CD4-positive, CD25-positive, alpha-beta regulatory T cell (primary cell): Measurements from ENCODE around the gene WWP2. TPM values are rescaled to one million over a fixed set of nuclear protein-coding genes. Genes with fewer than 3 reads are reported as not detected.

Source experiments
- ATAC-seq, 2 donors: fragments of 150-1000 bp; cut with Tn5 transposase; one replicate each; pipeline ENCODE4 v1.10.0; 2021; ENCODE audit warnings: low read depth in 2 of 2, moderate number of reproducible peaks in 2 of 2, moderate library complexity in 1 of 2
- DNase-seq, 3 donors: peaks; one replicate each; pipeline versions ENCODE4 v3.0.0 to v3.0.0-alpha.2; 2012 to 2022; ENCODE audit warnings: mixed read lengths in 1 of 3
- H3K27ac ChIP-seq: one replicate; pipeline ENCODE4 v1.7.0; 2013; ENCODE audit warnings: mild to moderate bottlenecking, low read length; ENCODE audit not compliant: insufficient read depth, poor library complexity, severe bottlenecking
- H3K27me3 ChIP-seq: one replicate; pipeline ENCODE4 v1.7.0; 2013; ENCODE audit warnings: low read length; ENCODE audit not compliant: control insufficient read depth, insufficient read depth
- H3K36me3 ChIP-seq: one replicate; pipeline ENCODE4 v1.7.0; 2013; ENCODE audit warnings: mild to moderate bottlenecking, low read length, moderate library complexity; ENCODE audit not compliant: control insufficient read depth, insufficient read depth
- H3K4me1 ChIP-seq: 2 replicates; pipeline ENCODE4 v1.7.0; 2013; ENCODE audit warnings: mild to moderate bottlenecking, low read length; ENCODE audit not compliant: insufficient read depth, control insufficient read depth, poor library complexity, severe bottlenecking
- H3K4me3 ChIP-seq: one replicate; pipeline ENCODE4 v1.7.0; 2013; ENCODE audit warnings: low read depth, mild to moderate bottlenecking, low read length, moderate library complexity
- H3K9me3 ChIP-seq, 2 experiments: 1 replicate in 1 of 2; 2 replicates in 1 of 2; pipeline ENCODE4 v1.7.0; 2013; ENCODE audit warnings: low read length in 2 of 2, mild to moderate bottlenecking in 1 of 2, moderate library complexity in 1 of 2; ENCODE audit not compliant: control insufficient read depth in 2 of 2
- H3K27ac Mint-ChIP-seq, 3 donors: one replicate each; pipeline ENCODE4 v1.8.0; 2020 to 2022; ENCODE audit warnings: mild to moderate bottlenecking in 3 of 3, mixed read lengths in 3 of 3, moderate library complexity in 2 of 3
- H3K27me3 Mint-ChIP-seq: one replicate; pipeline ENCODE4 v1.8.0; 2022; ENCODE audit warnings: mild to moderate bottlenecking, mixed read lengths
- H3K36me3 Mint-ChIP-seq: one replicate; pipeline ENCODE4 v1.8.0; 2020; ENCODE audit warnings: mixed read lengths
- H3K4me1 Mint-ChIP-seq, 4 donors: one replicate each; pipeline ENCODE4 v1.8.0; 2020 to 2022; ENCODE audit warnings: mixed read lengths in 4 of 4, mild to moderate bottlenecking in 1 of 4
- H3K4me3 Mint-ChIP-seq, 4 donors: one replicate each; pipeline ENCODE4 v1.8.0; 2020 to 2022; ENCODE audit warnings: mild to moderate bottlenecking in 4 of 4, mixed read lengths in 4 of 4, moderate library complexity in 3 of 4
- H3K9me3 Mint-ChIP-seq, 7 donors: one replicate each; pipeline ENCODE4 v1.8.0; 2020 to 2022; ENCODE audit warnings: mixed read lengths in 7 of 7, mild to moderate bottlenecking in 3 of 7, moderate library complexity in 2 of 7
- polyA plus RNA-seq, 4 donors: library from polyadenylated mRNA; unstranded; fragments of 300-500 nt; fragmentation: Illumina TruSeq; gene quantifications; one replicate each; pipeline ENCODE4 v1.2.3, GENCODE V29; 2021
- total RNA-seq: library from RNA; stranded (reverse); gene quantifications from one replicate; pipeline ENCODE4 v1.2.3, GENCODE V29; 2022

WWP2 gene
- total and polyA plus RNA-seq, 5 donors from 2014 or later = 36.3 to 93.0 (median 41.5) TPM

DNA sequence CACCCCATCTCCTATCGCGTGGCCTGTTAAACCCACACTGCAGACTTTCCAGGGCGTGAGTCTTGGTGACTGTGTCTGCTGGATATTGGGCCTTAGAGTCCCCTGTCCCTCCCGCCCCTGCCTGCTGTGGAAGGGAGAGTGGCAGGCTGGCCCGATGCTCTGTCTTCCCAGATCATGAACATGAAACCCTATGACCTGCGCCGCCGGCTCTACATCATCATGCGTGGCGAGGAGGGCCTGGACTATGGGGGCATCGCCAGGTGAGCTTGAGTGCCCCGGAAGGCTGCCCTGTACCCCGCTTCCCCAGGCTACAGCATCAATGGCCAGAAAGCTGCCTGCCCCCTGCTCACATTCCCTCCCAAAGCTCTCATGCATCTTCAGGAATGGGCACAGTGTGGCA is 169.5 kb downstream of the WWP2 start:
- peaks cover 4% of the 10 kb centered on the region for H3K27me3 Mint-ChIP-seq
- H3K27ac Mint-ChIP-seq = no peak overlapping the region
- Histone ChIP-seq H3K27me3 (no peaks in the 10 kb centered on the region), H3K4me3 (no peak overlapping the region), H3K36me3 (peaks cover 67% of the 10 kb centered on the region), H3K9me3 (no peaks in the 10 kb centered on the region), H3K4me1 (no peaks in the 10 kb centered on the region), H3K27ac (no peak overlapping the region)
- H3K4me3 Mint-ChIP-seq = no peak overlapping the region
- DNase-seq (no peak), ATAC-seq (no peak)
- peaks cover 37% of the 10 kb centered on the region for H3K36me3 Mint-ChIP-seq
- peaks cover 0 to 5% (median 0%) of the 10 kb centered on the region in 4 donors for H3K4me1 Mint-ChIP-seq
- H3K9me3 Mint-ChIP-seq = no peaks in the 10 kb centered on the region

DNA sequence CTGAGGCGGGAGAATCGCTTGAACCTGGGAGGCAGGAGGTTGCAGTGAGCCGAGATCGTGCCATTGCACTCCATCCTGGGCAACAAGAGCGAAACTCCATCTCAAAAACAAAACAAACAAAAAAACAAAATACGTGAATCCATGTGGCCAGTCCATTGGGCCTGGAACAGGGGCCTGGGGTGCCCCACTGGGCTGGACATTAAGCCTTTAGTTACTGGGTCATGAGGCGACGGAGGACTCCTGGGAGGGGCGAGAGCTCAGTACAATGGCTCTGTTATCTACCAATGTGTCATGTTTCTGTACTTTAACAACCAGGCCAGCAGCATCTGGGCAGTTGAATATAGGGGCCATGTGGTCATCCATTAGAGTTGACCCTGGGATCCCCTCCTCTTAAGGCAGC is 170.1 kb downstream of the WWP2 start:
- peak overlapping the region in 1 of 3 donors; percentile 41 for H3K27ac Mint-ChIP-seq
- no peak overlapping the region for H3K27ac ChIP-seq
- H3K4me3 Mint-ChIP-seq = no peak overlapping the region
- H3K9me3 ChIP-seq = no peaks in the 10 kb centered on the region
- no peaks in the 10 kb centered on the region for H3K9me3 Mint-ChIP-seq
- H3K4me3 ChIP-seq = no peak overlapping the region
- H3K4me1 ChIP-seq = no peaks in the 10 kb centered on the region
- peaks cover 0 to 5% (median 0%) of the 10 kb centered on the region in 4 donors for H3K4me1 Mint-ChIP-seq
- peaks cover 67% of the 10 kb centered on the region for H3K36me3 ChIP-seq
- H3K27me3 ChIP-seq = no peaks in the 10 kb centered on the region
- H3K36me3 Mint-ChIP-seq = peaks cover 40% of the 10 kb centered on the region
- DNase-seq (no peak), ATAC-seq (no peak)
- peaks cover 4% of the 10 kb centered on the region for H3K27me3 Mint-ChIP-seq

DNA sequence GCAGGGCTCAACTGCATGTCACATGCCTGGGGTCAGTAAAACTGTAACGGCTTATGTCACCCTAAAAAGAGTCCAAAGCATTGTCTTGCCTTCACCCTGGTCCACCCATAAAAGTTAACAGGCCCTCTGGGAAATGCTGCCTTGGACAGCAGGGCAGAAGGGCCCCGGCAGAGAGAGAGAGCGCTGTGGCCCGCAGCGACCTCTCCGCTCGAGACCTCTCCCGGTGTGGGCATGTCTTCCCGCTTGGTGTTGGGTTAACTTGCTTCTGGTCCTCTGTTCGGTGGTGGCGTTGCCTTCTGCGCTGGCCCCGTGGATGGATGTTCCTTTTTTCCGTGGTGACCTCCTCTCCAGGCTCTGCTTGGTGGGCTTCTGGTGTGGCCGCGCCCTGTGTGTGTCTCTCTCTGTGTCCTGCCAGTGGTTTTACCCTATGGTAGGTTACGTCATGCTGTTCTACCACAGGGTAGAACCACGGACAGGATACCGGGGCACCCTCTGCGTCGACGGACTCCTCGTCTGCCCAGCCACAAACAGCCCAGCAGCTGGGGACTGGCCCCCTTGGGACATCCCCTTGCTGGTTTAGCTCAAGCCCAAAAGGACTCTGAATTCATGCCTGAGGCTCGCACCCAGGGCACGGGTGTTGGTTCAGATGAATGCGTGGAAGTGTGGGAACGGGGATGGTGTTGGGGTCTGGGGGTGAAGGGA is 170.7 kb downstream of the WWP2 start:
- Mint-ChIP-seq H3K27me3 (peaks cover 4% of the 10 kb centered on the region), H3K36me3 (peaks cover 44% of the 10 kb centered on the region), H3K27ac (peak overlapping the region in 1 of 3 donors; percentile 17), H3K9me3 (peaks cover 0 to 1% (median 0%) of the 10 kb centered on the region in 7 donors), H3K4me3 (no peak overlapping the region), H3K4me1 (peaks cover 0 to 5% (median 0%) of the 10 kb centered on the region in 4 donors)
- DNase-seq = no peak
- Histone ChIP-seq H3K4me3 (no peak overlapping the region), H3K36me3 (peaks cover 71% of the 10 kb centered on the region), H3K4me1 (no peaks in the 10 kb centered on the region), H3K27ac (no peak overlapping the region), H3K27me3 (no peaks in the 10 kb centered on the region), H3K9me3 (no peaks in the 10 kb centered on the region)
- no peak for ATAC-seq

DNA sequence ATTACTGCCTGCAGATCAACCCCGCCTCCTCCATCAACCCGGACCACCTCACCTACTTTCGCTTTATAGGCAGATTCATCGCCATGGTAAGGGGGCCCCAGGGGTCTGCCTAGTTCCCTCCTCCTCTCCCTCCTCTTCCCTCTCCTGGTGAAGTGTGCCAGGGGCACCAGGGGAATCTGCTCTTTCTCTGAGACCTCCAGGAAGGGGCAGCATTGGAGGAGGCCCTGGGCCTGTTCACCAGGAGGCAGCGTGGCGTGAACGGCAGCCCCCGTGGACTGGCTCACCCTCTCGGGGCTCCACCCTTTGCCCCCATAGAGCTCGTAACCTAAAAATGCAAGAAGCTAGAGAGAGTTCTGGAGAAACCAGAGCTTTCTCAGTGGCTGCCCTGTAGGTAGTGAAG is 171.9 kb downstream of the WWP2 start:
- Histone ChIP-seq H3K4me3 (no peak overlapping the region), H3K4me1 (no peaks in the 10 kb centered on the region), H3K27me3 (no peaks in the 10 kb centered on the region), H3K9me3 (no peaks in the 10 kb centered on the region), H3K27ac (no peak overlapping the region), H3K36me3 (peaks cover 81% of the 10 kb centered on the region)
- Mint-ChIP-seq H3K36me3 (peaks cover 49% of the 10 kb centered on the region), H3K27me3 (peaks cover 4% of the 10 kb centered on the region), H3K27ac (no peak overlapping the region), H3K4me3 (no peak overlapping the region), H3K4me1 (peaks cover 0 to 5% (median 0%) of the 10 kb centered on the region in 4 donors), H3K9me3 (peaks cover 0 to 1% (median 0%) of the 10 kb centered on the region in 7 donors)
- DNase-seq (no peak), ATAC-seq (no peak)

DNA sequence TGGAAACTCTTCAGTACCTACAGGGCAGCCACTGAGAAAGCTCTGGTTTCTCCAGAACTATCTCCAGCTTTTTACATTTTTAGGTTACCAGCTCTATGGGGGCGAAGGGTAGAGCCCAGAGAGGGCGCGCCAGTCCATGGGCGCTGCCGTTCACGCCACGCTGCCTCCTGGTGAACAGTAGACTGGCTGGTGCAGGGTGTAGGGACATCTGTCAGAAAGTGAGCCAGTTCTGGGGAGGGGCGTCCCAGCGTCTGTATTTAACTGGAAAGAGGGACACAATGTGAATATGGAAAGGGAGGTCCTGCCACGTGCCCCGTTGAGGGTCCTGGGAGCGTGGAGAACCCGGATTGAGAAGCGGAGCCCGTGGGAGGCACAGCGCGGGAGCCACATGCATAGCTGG is 172.6 kb downstream of the WWP2 start:
- H3K27ac Mint-ChIP-seq = peak overlapping the region in 1 of 3 donors; percentile 31
- DNase-seq (no peak), ATAC-seq (no peak)
- Histone ChIP-seq H3K4me1 (no peaks in the 10 kb centered on the region), H3K9me3 (no peaks in the 10 kb centered on the region), H3K4me3 (no peak overlapping the region), H3K27ac (no peak overlapping the region), H3K36me3 (peaks cover 86% of the 10 kb centered on the region), H3K27me3 (no peaks in the 10 kb centered on the region)
- no peak overlapping the region for H3K4me3 Mint-ChIP-seq
- H3K27me3 Mint-ChIP-seq = peaks cover 4% of the 10 kb centered on the region
- H3K9me3 Mint-ChIP-seq = peaks cover 0 to 1% (median 0%) of the 10 kb centered on the region in 7 donors
- H3K36me3 Mint-ChIP-seq = peaks cover 47% of the 10 kb centered on the region
- H3K4me1 Mint-ChIP-seq = peaks cover 0 to 5% (median 0%) of the 10 kb centered on the region in 4 donors

DNA sequence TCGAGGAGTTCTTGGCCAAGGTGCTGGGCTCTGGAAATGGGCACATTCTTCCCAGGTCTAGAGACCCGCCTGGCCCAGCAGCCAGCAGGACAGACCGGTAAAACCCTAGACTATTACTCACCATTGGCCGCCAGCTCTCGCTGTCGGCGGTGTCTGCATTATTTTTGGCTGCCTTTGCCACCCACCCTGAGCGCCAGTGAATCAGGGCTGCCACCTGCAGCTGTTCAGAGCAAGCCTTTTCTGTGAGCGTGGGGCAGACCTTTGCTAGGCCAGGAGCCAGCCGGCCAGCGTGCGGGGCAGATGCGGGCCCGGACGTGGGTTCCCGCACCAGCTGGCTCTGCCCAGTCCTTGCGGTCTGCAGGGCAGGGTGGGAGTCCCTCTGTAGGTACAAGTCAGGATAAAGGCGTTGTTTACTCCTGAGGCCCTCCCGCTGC is 173.2 kb downstream of the WWP2 start:
- H3K9me3 Mint-ChIP-seq = peaks cover 0 to 1% (median 0%) of the 10 kb centered on the region in 7 donors
- H3K27ac Mint-ChIP-seq = no peak overlapping the region
- Histone ChIP-seq H3K4me1 (no peaks in the 10 kb centered on the region), H3K27me3 (no peaks in the 10 kb centered on the region), H3K9me3 (no peaks in the 10 kb centered on the region), H3K4me3 (no peak overlapping the region), H3K27ac (no peak overlapping the region), H3K36me3 (peaks cover 91% of the 10 kb centered on the region)
- peaks cover 42% of the 10 kb centered on the region for H3K36me3 Mint-ChIP-seq
- no peak overlapping the region for H3K4me3 Mint-ChIP-seq
- DNase-seq (no peak), ATAC-seq (no peak)
- peaks cover 4% of the 10 kb centered on the region for H3K27me3 Mint-ChIP-seq
- H3K4me1 Mint-ChIP-seq = no peaks in the 10 kb centered on the region

DNA sequence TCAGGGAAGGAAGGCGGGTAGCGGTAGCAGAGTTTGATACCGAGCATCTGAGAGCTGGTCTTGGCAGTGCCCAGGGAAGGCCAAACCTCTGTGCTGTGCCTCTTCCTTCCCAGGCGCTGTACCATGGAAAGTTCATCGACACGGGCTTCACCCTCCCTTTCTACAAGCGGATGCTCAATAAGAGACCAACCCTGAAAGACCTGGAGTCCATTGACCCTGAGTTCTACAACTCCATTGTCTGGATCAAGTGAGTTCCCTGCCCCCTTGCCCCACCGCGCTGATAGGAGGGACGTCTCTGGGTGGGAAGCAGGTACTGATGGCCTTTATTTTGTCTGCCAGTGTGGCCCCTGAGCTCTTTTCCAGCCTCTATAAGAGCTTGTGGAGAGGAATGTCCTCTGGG is 173.6 kb downstream of the WWP2 start:
- H3K4me3 ChIP-seq = no peak overlapping the region
- Mint-ChIP-seq H3K27me3 (peaks cover 4% of the 10 kb centered on the region), H3K36me3 (peaks cover 40% of the 10 kb centered on the region), H3K27ac (no peak overlapping the region), H3K4me1 (no peaks in the 10 kb centered on the region), H3K4me3 (no peak overlapping the region), H3K9me3 (peaks cover 0 to 1% (median 0%) of the 10 kb centered on the region in 7 donors)
- H3K27ac ChIP-seq = no peak overlapping the region
- H3K9me3 ChIP-seq = no peaks in the 10 kb centered on the region
- no peaks in the 10 kb centered on the region for H3K4me1 ChIP-seq
- no peak for ATAC-seq
- H3K36me3 ChIP-seq = peaks cover 91% of the 10 kb centered on the region
- no peaks in the 10 kb centered on the region for H3K27me3 ChIP-seq
- no peak for DNase-seq

DNA sequence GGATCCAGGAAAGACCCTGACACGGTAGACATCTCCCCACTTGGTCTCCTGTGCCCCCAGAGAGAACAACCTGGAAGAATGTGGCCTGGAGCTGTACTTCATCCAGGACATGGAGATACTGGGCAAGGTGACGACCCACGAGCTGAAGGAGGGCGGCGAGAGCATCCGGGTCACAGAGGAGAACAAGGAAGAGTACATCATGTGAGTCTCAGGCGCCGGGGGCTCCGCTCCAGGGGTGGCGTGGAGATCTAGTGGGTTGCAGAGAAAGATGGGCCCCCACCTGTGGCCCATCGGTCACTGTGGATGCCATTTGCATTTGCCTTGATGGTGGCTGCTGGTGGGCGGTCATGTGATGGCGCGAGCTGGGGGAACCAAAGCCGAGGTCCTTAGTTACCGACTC is 174.1 kb downstream of the WWP2 start:
- Mint-ChIP-seq H3K9me3 (peaks cover 0 to 1% (median 0%) of the 10 kb centered on the region in 7 donors), H3K36me3 (peaks cover 39% of the 10 kb centered on the region), H3K27ac (no peak overlapping the region), H3K4me3 (no peak overlapping the region), H3K4me1 (no peaks in the 10 kb centered on the region), H3K27me3 (peaks cover 2% of the 10 kb centered on the region)
- Histone ChIP-seq H3K36me3 (peaks cover 93% of the 10 kb centered on the region), H3K4me3 (no peak overlapping the region), H3K27me3 (no peaks in the 10 kb centered on the region), H3K4me1 (no peaks in the 10 kb centered on the region), H3K9me3 (no peaks in the 10 kb centered on the region), H3K27ac (no peak overlapping the region)
- ATAC-seq (no peak), DNase-seq (no peak)
